Measurements from ENCODE around the gene SYNGAP1.

Gene SYNGAP1

DNA sequence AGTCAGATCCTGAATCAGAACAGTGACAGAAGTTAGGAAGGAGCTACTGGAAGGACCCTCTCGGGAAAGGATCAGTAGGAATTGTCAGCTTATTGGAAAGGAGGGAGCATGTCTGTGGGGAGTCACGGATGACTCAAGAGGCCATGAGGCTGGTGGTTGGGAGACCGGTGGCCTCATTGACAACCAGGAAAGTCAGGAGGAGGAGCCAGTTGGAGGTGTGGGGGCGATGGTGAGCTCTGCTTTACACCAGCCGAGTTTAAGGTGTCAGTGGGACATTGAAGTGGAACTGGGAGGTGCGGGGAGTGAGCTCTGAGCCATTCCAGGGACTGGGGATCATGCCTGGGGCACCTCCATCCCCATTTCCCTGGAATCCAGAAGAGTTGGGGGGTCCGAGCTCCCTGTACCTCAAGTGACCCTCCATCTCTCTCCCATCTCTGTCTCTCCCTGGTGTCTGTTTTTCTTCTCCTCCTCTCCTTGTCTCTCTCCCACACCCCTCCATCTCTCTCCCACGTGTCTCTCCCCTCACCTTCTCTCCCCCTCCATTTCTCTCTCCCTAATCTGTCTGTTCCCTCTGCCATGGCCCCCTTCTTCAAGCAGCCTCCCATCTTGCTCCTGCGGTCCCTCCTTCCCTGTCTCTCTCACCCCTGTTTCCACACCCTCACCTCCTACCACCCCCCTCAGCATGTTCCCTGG is 20.2 kb downstream of the SYNGAP1 start:
- DNase-seq (no peak), ATAC-seq (no peak)

DNA sequence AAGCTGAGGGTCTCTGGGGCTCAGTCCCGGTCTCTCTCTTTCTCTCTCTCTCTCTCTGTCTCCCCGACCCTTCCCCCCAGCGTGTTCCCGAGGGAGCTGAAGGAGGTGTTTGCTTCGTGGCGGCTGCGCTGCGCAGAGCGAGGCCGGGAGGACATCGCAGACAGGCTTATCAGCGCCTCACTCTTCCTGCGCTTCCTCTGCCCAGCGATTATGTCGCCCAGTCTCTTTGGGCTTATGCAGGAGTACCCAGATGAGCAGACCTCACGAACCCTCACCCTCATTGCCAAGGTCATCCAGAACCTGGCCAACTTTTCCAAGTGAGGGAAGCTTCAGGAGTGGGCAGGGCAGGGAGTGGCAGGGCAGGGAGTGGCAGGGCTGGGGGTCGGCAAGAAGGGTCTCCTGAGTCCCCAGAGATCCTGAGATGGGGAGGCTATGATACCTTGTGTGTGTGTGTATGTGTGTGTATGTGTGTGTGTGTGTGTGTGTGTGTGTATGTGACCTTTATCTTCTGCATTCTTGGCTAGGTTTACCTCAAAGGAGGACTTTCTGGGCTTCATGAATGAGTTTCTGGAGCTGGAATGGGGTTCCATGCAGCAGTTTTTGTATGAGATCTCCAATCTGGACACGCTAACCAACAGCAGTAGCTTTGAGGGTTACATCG is 20.9 kb downstream of the SYNGAP1 start:
- ATAC-seq (no peak), DNase-seq (no peak)

GRCh38 chr6:33441457-33441856 is 21.6 kb downstream of the SYNGAP1 start:
- no peak for ATAC-seq

GRCh38 chr6:33442283-33442682 is 22.4 kb downstream of the SYNGAP1 start:
- DNase-seq (no peak), ATAC-seq (no peak)

More at GRCh38 chr6:33441457-33441856, 21.6 kb downstream of the SYNGAP1 start:
- no peak for DNase-seq

- ATAC-seq: no peak
Observed at GRCh38 chr6:33443025-33443424, 23.2 kb downstream of the SYNGAP1 start.

DNA sequence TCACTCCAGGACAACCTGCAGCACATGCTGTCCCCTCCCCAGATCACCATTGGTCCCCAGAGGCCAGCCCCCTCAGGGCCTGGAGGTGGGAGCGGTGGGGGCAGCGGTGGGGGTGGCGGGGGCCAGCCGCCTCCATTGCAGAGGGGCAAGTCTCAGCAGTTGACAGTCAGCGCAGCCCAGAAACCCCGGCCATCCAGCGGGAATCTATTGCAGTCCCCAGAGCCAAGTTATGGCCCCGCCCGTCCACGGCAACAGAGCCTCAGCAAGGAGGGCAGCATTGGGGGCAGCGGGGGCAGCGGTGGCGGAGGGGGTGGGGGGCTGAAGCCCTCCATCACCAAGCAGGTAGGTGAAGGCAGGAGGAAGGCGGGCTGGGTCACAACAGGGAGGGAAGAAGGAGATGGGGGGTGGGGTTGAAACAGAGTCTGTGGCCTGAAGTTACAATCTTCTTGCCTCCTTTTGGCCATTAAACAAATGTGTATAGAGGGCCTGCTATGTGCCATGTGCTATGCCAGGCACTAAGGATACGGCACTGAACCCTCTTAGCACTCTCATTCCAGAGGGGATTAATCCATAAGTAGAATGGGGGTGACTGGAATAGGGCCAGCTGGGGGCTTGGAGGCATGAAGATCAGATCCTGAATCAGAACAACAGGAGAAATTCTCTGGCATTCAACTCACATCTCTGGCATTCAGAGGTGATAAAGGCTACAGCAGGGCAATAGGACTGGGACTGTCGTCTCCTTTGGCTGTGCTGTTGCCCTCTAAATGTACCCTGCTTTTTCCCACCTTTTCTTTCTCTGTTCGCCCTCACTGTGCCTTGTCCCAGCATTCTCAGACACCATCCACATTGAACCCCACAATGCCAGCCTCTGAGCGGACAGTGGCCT is 24.0 kb downstream of the SYNGAP1 start:
- DNase-seq (no peak), ATAC-seq (no peak)

More at GRCh38 chr6:33443025-33443424, 23.2 kb downstream of the SYNGAP1 start:
- no peak for DNase-seq

DNA sequence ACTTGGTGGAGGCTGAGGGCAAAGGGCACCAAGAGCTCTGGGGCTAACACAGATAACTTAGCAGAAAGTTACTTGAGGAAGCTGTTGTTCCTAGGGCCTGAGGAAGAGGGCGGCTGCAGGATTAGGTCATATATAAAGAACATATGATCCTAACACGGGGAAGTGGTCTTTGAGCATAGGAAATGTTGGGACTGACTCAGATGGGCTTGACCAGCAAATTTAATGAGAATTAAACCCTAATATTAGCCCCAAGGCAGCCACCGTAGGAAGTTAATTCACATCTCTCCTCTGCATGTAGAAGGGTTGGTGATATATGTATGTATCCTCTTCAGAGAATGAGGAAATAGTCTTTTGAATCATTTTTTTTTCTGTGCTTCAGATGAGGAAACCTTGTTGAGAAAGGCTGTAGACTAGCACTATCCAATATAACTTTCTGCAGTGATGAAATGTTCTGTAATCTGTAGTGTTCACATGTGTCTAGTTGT is 25.3 kb downstream of the SYNGAP1 start:
- no peak for ATAC-seq
- no peak for DNase-seq

DNA sequence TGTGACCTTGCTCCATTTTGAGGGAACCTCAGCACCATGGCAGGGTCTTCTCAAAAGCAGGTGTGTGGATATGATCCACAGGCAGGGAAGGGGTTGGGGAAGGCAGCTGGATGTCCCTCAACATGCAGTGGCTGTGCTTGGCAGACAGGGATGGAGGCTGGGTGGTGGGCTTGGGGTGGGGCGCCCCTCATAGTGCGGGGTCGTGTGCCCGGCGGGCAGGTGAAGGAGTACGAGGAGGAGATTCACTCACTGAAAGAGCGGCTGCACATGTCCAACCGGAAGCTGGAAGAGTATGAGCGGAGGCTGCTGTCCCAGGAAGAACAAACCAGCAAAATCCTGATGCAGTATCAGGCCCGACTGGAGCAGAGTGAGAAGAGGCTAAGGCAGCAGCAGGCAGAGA is 26.5 kb downstream of the SYNGAP1 start:
- DNase-seq: no peak
- ATAC-seq: no peak

DNA sequence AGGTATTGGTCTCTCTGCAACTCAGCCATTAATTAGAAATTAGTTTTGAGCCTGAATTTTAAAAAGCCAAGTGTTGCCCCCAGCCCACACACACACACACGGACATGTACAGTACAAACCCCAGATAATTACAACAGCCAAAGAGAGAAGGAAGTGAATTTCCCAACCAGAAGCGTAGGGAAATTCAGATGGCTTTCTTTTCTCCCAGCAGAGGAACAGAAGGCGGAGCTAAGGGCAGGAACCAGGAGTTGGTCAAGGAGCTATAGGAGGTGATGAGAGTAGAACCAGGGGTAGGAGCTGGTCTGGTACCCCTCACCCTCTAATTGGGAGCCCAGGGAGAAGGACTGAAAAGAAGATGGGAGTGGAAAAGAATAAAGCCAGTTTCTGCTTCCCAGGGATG is 30.6 kb downstream of the SYNGAP1 start:
- no peak for ATAC-seq

GRCh38 chr6:33451606-33452005 is 31.7 kb downstream of the SYNGAP1 start:
- no peak for DNase-seq

More for the DNA sequence above, 30.6 kb downstream of the SYNGAP1 start:
- DNase-seq: no peak

DNA sequence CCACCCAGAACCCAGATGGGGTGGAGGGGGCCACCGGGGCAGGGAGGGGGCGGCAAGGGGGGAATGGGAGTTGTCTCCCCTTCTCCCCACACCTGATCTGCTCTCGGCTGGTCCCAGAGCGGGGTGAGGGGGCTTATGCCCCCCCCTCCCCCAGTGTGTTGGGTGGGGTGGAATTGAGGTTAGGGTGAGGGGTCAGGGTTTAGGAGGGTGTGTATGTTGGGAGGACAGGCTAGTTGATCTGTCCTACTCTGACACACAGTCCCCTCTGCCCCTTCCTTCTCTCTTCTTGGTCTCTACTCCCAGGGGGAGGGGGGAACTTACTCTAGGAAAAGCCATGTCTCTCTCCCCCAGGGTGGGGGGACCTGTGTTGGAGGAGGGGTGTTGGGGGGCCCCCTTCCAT is 32.6 kb downstream of the SYNGAP1 start:
- DNase-seq (no peak), ATAC-seq (no peak)

More at GRCh38 chr6:33451606-33452005, 31.7 kb downstream of the SYNGAP1 start:
- no peak for ATAC-seq

GRCh38 chr6:33453393-33454008 is 33.6 kb downstream of the SYNGAP1 start:
- DNase-seq: no peak
- ATAC-seq: no peak

DNA sequence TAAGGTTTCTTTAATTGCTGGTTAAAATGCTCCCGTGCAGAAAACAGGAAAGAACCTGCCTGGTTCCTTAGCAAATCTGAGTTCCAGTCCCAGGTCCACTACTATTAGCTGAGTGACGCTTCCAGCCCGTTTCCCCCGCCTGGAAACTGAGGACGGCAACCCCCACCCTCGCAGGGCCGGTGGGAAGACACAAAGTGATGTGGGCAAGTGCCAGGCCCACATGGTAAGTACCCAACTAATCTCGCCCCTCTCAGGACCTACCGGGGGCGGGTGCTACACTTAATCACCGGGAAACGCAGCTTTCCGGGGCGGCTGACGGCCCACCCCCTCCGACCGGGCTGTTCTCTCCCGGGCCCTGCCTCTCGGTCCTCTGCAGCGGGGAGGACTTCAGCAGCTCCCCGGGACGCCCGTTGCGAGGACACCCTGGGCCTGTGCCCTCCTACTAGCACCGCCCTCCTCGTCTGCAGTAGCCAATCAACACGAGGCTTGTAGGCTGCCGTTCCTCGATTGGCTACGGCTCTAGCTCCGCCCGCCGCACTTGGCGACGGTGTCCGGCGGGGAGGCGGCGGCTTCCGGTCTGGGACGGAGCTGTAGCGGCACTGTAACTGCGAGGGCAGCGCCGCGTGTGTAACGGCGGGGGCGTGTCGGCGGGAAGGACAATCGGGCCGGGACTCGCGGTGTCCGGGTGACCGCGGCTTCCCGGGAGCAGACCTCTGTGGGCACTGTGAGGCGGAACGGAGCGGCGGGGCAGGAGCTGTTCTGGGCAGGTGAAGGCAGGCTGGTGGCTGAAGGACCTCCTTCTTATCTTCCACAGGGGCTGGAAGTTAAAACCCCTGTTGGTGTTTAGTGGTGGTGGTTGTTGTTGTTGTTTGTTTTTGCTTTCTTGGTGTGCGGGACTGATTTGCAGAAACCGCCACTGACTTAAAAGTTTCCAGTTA is 34.4 kb downstream of the SYNGAP1 start, which contains the start of gene ZBTB9:
TSS of gene ZBTB9 (plus strand) at position 568 of the 938 bp plus-strand sequence. CDS start 525 bp downstream, outside the sequence.
- DNase-seq (peak; percentile 95), ATAC-seq (peak; percentile 99)

DNA sequence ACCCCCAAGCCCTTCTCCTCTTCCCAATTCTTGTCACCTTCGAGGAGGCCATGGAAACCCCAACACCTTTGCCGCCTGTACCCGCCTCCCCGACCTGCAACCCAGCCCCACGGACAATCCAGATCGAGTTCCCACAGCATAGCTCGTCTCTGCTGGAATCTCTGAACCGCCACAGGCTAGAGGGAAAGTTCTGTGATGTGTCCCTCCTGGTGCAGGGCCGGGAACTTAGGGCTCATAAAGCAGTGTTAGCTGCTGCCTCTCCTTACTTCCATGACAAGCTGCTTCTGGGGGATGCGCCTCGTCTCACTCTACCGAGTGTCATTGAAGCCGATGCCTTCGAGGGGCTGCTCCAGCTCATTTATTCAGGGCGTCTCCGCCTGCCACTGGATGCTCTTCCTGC is 35.2 kb downstream of the SYNGAP1 start:
- DNase-seq (no peak), ATAC-seq (no peak)

DNA sequence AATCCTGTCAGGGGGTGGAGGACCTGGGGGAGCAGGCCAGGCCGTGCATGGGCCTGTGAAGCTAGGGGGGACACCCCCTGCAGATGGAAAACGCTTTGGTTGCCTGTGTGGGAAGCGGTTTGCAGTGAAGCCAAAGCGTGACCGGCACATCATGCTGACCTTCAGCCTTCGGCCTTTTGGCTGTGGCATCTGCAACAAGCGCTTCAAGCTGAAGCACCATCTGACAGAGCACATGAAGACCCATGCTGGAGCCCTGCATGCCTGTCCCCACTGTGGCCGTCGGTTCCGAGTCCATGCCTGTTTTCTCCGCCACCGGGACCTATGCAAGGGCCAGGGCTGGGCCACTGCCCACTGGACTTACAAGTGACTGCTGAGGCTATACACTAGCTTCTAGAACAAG is 36.3 kb downstream of the SYNGAP1 start:
- DNase-seq: no peak
- ATAC-seq: no peak

- no peak for DNase-seq
- ATAC-seq: no peak
Observed at GRCh38 chr6:33458676-33459075, 38.8 kb downstream of the SYNGAP1 start.

DNA sequence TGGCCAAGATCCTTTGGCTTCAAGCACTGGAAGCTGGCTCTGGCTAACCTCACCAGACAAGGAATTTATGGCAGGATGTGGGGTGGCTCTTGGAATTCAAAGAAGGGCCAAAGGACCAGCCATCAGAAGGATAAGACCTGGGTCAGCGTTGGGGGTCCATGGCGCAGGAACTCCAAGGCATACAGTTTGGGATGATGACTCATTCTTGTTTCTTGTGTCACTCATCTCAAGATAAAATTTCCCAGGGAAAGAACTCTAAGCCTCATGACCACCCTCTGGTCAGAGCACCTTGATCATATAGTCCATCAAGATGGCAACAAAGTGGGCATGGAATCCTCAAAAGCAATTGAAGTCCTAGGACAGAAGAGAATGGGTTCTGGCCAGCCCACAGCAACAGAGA is 39.4 kb downstream of the SYNGAP1 start:
- no peak for ATAC-seq
- no peak for DNase-seq

DNA sequence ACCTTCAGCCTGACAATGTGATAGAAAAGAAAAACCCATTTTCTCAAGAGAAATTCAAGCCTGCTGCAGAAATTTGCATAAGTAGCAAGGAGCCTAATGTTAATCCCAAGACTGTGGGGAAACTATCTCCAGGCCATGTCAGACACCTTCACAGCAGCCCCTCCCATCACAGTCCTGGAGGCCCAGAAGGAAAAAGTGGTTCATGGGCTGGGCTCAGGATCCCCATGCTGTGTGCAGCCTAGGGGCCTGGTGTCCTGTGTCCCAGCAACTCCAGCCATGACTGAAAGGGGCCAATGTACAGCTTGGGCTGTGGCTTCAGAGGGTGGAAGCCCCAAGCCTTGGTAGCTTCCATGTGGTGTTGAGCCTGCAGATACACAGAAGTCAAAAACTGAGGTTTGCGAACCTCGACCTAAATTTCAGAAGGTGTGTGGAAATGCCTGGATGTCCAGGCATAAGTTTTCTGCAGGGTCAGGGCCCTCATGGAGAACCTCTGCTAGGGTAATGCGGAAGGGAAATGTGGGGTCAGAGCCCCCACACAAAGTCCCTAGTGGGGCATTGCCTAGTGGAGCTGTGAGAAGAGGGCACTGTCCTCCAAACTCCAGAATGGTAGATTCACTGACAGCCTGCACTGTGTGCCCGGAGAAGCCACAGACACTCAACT is 46.3 kb downstream of the SYNGAP1 start:
- DNase-seq (no peak), ATAC-seq (no peak)

DNA sequence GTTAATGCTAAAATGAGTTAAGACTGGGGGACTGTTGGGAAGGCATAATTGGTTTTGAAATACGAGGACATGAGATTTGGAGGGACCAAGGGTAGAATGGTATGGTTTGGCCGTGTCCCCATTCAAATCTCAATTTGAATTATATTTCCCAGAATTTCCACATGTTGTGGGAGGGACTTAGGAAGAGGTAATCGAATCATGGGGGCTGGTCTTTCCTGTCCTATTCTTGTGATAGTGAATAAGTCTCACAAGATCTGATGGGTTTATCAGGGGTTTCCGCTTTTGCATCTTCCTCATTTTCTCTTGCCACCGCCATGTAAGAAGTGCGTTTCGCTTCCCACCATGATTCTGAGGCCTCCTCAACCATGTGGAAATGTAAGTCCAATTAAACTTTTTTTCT is 47.2 kb downstream of the SYNGAP1 start:
- ATAC-seq (no peak), DNase-seq (no peak)

- ATAC-seq: no peak
- no peak for DNase-seq
Observed at GRCh38 chr6:33469661-33470060, 49.8 kb downstream of the SYNGAP1 start.
